HCT116 (cell line): Measurements from ENCODE around the gene MRPL36. TPM values are rescaled to one million over a fixed set of nuclear protein-coding genes. Genes with fewer than 3 reads are reported as not detected.

Source experiments
- ATAC-seq: fragments of 200-7000 bp; cut with Tn5 transposase; 2 replicates; pipeline ENCODE4 v1.9.1; 2020; ENCODE audit warnings: mild to moderate bottlenecking, moderate library complexity
- BruUV-seq: library from RNA; stranded (reverse); fragments of 400-500 nt; replicated peaks from 2 replicates; lab custom pipeline; 2021; lab: Mats Ljungman, UMichigan
- CTCF ChIA-PET: fragments of 300-600 bp; sonication (Branson Sonifier 250); formaldehyde crosslinking; loops from one replicate; lab custom pipeline; 2021; ENCODE audit warnings: antibody characterized with exemption; lab: Charles Lee
- POLR2A ChIA-PET: fragments of 300-600, 350-600 bp; sonication (Branson Sonifier 250); formaldehyde crosslinking; loops from one replicate; lab custom pipeline; 2021; ENCODE audit warnings: antibody characterized with exemption; lab: Charles Lee
- RAD21 ChIA-PET, 2 experiments: fragments of 300-600 bp; sonication (Branson Sonifier 250); formaldehyde crosslinking; loops; one replicate each; lab custom pipeline; 2023; ENCODE audit warnings: low total read pairs in 2 of 2; ENCODE audit not compliant: uncharacterized antibody in 2 of 2, unreplicated experiment in 2 of 2, low non-redundant PET in 1 of 2; lab: Charles Lee
- DNase-seq: peaks from one replicate; pipeline ENCODE4 v3.0.0-alpha.2; 2010; ENCODE audit warnings: low read depth, low spot score
- H2AFZ ChIP-seq: fragments of 200-600 bp; shearing (Covaris generic), sonication (generic); 2 replicates; pipeline ENCODE4 v1.6.1; 2017; ENCODE audit warnings: low read depth, mixed run types, mixed read lengths, antibody characterized with exemption, low read length; ENCODE audit not compliant: poor library complexity, severe bottlenecking
- H3K27ac ChIP-seq: 2 replicates; pipeline ENCODE4 v1.5.1; 2012; ENCODE audit warnings: low read depth, low read length
- H3K27me3 ChIP-seq: fragments of 200-600 bp; sonication (generic); 2 replicates; pipeline ENCODE4 v1.6.1; 2016; ENCODE audit warnings: mixed run types, low read length, mixed read lengths; ENCODE audit not compliant: insufficient read depth
- H3K36me3 ChIP-seq, 2 experiments: fragments of 200-500 bp in 1 of 2; fragments of 200-600 bp in 1 of 2; sonication (Bioruptor generic) in 1 of 2; sonication (generic) in 1 of 2; 2 replicates each; pipeline versions ENCODE4 v1.5.1 to v1.6.1; 2014 to 2016; ENCODE audit warnings: low read length in 2 of 2, inconsistent platforms in 1 of 2, mixed read lengths in 1 of 2, mixed run types in 1 of 2; ENCODE audit not compliant: insufficient read depth in 2 of 2, control insufficient read depth in 1 of 2
- H3K4me1 ChIP-seq, 2 experiments: fragments of 200-600 bp in 1 of 2; sonication (generic) in 1 of 2; 2 replicates each; pipeline versions ENCODE4 v1.5.1 to v1.6.1; 2012 to 2017; ENCODE audit warnings: low read length in 2 of 2, inconsistent platforms in 1 of 2, mild to moderate bottlenecking in 1 of 2, mixed read lengths in 1 of 2, mixed run types in 1 of 2, moderate library complexity in 1 of 2; ENCODE audit not compliant: insufficient read depth in 2 of 2, control insufficient read depth in 1 of 2
- H3K4me2 ChIP-seq: fragments of 200-600 bp; sonication (generic); 2 replicates; pipeline ENCODE4 v1.6.1; 2017; ENCODE audit warnings: mixed run types, low read length, mixed read lengths
- H3K4me3 ChIP-seq, 2 experiments: fragments of 200-600 bp in 1 of 2; sonication (generic) in 1 of 2; replicated peaks in 1 of 2; 2 replicates each; pipeline ENCODE4 v1.5.1; 2011 to 2016; ENCODE audit warnings: low read length in 2 of 2, control low read depth in 1 of 2, low read depth in 1 of 2, mild to moderate bottlenecking in 1 of 2, mixed read lengths in 1 of 2, mixed run types in 1 of 2
- H3K79me2 ChIP-seq: fragments of 200-600 bp; sonication (generic); 2 replicates; pipeline ENCODE4 v1.6.1; 2017; ENCODE audit warnings: mild to moderate bottlenecking, mixed run types, low read length, moderate library complexity, mixed read lengths; ENCODE audit not compliant: insufficient read depth
- H3K9ac ChIP-seq: fragments of 200-600 bp; sonication (generic); 2 replicates; pipeline ENCODE4 v1.6.1; 2016; ENCODE audit warnings: low read length, mixed read lengths
- H3K9me2 ChIP-seq: fragments of 200-600 bp; sonication (generic), shearing (Covaris generic); 2 replicates; pipeline ENCODE4 v1.6.1; 2017; ENCODE audit warnings: mixed run types, mild to moderate bottlenecking, moderate library complexity; ENCODE audit not compliant: insufficient read depth
- H3K9me3 ChIP-seq, 2 experiments: fragments of 200-500 bp in 1 of 2; fragments of 200-600 bp in 1 of 2; sonication (Bioruptor generic) in 1 of 2; sonication (generic) in 1 of 2; 2 replicates each; pipeline ENCODE4 v1.6.1; 2014 to 2017; ENCODE audit warnings: low read length in 2 of 2, mixed read lengths in 2 of 2, inconsistent platforms in 1 of 2, low read depth in 1 of 2, mild to moderate bottlenecking in 1 of 2, mixed run types in 1 of 2, moderate library complexity in 1 of 2; ENCODE audit not compliant: control insufficient read depth in 1 of 2, insufficient read depth in 1 of 2
- H4K20me1 ChIP-seq: fragments of 200-600 bp; sonication (generic), shearing (Covaris generic); 2 replicates; pipeline ENCODE4 v1.6.1; 2017; ENCODE audit warnings: mixed run types, mild to moderate bottlenecking, moderate library complexity; ENCODE audit not compliant: insufficient read depth
- CBX3 ChIP-seq: IDR thresholded peaks from 2 replicates; pipeline ENCODE4 v1.6.1; 2012; ENCODE audit warnings: low read depth
- CEBPB ChIP-seq: IDR thresholded peaks from 2 replicates; pipeline ENCODE4 v1.6.1; 2012; ENCODE audit warnings: low read depth
- CTCF ChIP-seq, 3 experiments: fragments of 200-600 bp in 1 of 3; sonication (generic) in 1 of 3; IDR thresholded peaks in 2 of 3; conservative IDR thresholded peaks in 1 of 3; 2 replicates each; pipeline ENCODE4 v1.5.1; 2012 to 2017; ENCODE audit warnings: low read depth in 2 of 3, low read length in 2 of 3, antibody characterized with exemption in 1 of 3, borderline replicate concordance in 1 of 3, control low read depth in 1 of 3, mild to moderate bottlenecking in 1 of 3, mixed read lengths in 1 of 3, mixed run types in 1 of 3, moderate library complexity in 1 of 3; ENCODE audit not compliant: insufficient read depth in 1 of 3
- EGR1 ChIP-seq: IDR thresholded peaks from 2 replicates; pipeline ENCODE4 v1.6.1; 2012; ENCODE audit warnings: low read depth
- MAX ChIP-seq: IDR thresholded peaks from 2 replicates; pipeline ENCODE4 v1.6.1; 2012
- POLR2A ChIP-seq: IDR thresholded peaks from 2 replicates; pipeline ENCODE4 v1.7.0; 2011; ENCODE audit warnings: borderline replicate concordance; ENCODE audit not compliant: insufficient read depth, insufficient read length; ENCODE audit errors: extremely low read depth
- POLR2AphosphoS5 ChIP-seq: IDR thresholded peaks from 2 replicates; pipeline ENCODE4 v1.6.1; 2011; ENCODE audit warnings: mild to moderate bottlenecking, low read depth, low read length, moderate library complexity
- RAD21 ChIP-seq: IDR thresholded peaks from 2 replicates; pipeline ENCODE4 v1.6.1; 2012; ENCODE audit warnings: low read depth, mild to moderate bottlenecking
- REST ChIP-seq: IDR thresholded peaks from 2 replicates; pipeline ENCODE4 v1.6.1; 2012; ENCODE audit warnings: low read depth
- SIN3A ChIP-seq: IDR thresholded peaks from 2 replicates; pipeline ENCODE4 v1.6.1; 2012; ENCODE audit warnings: low read depth
- SRF ChIP-seq: IDR thresholded peaks from 2 replicates; pipeline ENCODE4 v1.6.1; 2012; ENCODE audit warnings: low read depth
- YY1 ChIP-seq: IDR thresholded peaks from 2 replicates; pipeline ENCODE4 v1.6.1; 2011; ENCODE audit warnings: low read length, low read depth, moderate library complexity, mild to moderate bottlenecking; ENCODE audit not compliant: insufficient replicate concordance; ENCODE audit errors: extremely low read depth
- ZFX ChIP-seq: fragments of 450-650 bp; IDR thresholded peaks from 2 replicates; pipeline ENCODE4 v1.6.1; 2017
- intact Hi-C: fragments of 100-400 bp; cut with micrococcal nuclease; formaldehyde crosslinking; loops from 2 replicates; pipeline ENCODE4 v1.10.0; 2022
- total RNA-seq: library from RNA; stranded (reverse); gene quantifications from one replicate; pipeline ENCODE4 v1.2.1, GENCODE V29; 2021; ENCODE audit not compliant: unreplicated experiment

The MRPL36 gene
- total RNA-seq, 1 experiment from 2014 or later = 71.9 TPM

- peaks cover 2 to 18% of the 10 kb centered on the region in 2 experiments; a peak in 3 of 4 replicates for H3K4me1 ChIP-seq
- 0 out of 2 replicates have a peak, but pooled peaks have one; percentile 38 for TF ChIP-seq EGR1
- no peak for TF ChIP-seq REST
- TF ChIP-seq MAX = peak; percentile 71
- TF ChIP-seq POLR2A = peak; percentile 69
- peak; percentile 84; the same call in 1 of the 2 replicates for TF ChIP-seq SIN3A
- peak; percentile 80; the same call in 1 of the 2 replicates for TF ChIP-seq ZFX
- TF ChIP-seq CEBPB = no peak
- TF ChIP-seq POLR2AphosphoS5 = peak; percentile 72
- TF ChIP-seq CBX3 = no peak
- no peak for TF ChIP-seq RAD21
- no peak for TF ChIP-seq CTCF (IDR thresholded peaks at IDR 0.05 in 2 of 3, conservative IDR thresholded peaks at IDR 0.05 in 1 of 3; ENCODE audit: borderline replicate concordance in 1 of 3, insufficient read depth in 1 of 3, low read depth in 2 of 3, low read length in 2 of 3)
- peak; percentile 16; the same call in 1 of the 2 replicates for TF ChIP-seq SRF
- TF ChIP-seq YY1 = peak; percentile 94
- H3K36me3 ChIP-seq = peaks cover 42 to 57% of the 10 kb centered on the region in 2 experiments
- peak within 1 kb of the TSS; percentile 78 to 93 for H3K4me3 ChIP-seq
- no TSS peak for BruUV-seq
- H2AFZ ChIP-seq = no peak within 1 kb of the TSS
- peak within 1 kb of the TSS; percentile 87 for H3K4me2 ChIP-seq
- peaks cover 93% of the 10 kb centered on the region for H3K79me2 ChIP-seq
- POLR2A ChIA-PET = no interaction called here
- intact Hi-C loops = loop anchor here (10.0 kb wide), 1 partner anchor 133 kb away; no protein-coding TSS in a partner anchor
- peak within 1 kb of the TSS; percentile 87 for H3K9ac ChIP-seq
- no peaks in the 10 kb centered on the region for H3K27me3 ChIP-seq
- H4K20me1 ChIP-seq = no peaks in the 10 kb centered on the region
- DNase-seq = no peak
- H3K9me2 ChIP-seq = no peaks in the 10 kb centered on the region
- RAD21 ChIA-PET = no interaction called here
- H3K27ac ChIP-seq = peak within 1 kb of the TSS; percentile 96
- peak; percentile 58 for ATAC-seq
- CTCF ChIA-PET = interaction anchor here (0.7 to 1.2 kb wide), 2 partner anchors 38 to 66 kb away, joined by 3 read pairs; no protein-coding TSS in a partner anchor
- H3K9me3 ChIP-seq = no peaks in the 10 kb centered on the region
These were observed 1.8 kb upstream of the MRPL36 start, which contains the start of gene NDUFS6 for GRCh38 chr5:1801222-1801966. Gene NDUFS6, plus strand, starts transcription at chr5:1801407. Its CDS starts 11 bp downstream, at chr5:1801418.
